H7 (cell line): Measurements from ENCODE around the gene IFT25. TPM values are rescaled to one million over a fixed set of nuclear protein-coding genes. Genes with fewer than 3 reads are reported as not detected.

Experiments
- DNase-seq: peaks from one replicate; pipeline ENCODE4 v3.0.0; 2012
- H3K27me3 ChIP-seq: 2 replicates; pipeline ENCODE4 v1.6.0; 2011; ENCODE audit warnings: mild to moderate bottlenecking, low read length; ENCODE audit not compliant: control insufficient read depth, insufficient read depth
- H3K36me3 ChIP-seq: replicated peaks from 2 replicates; pipeline ENCODE4 v1.5.1; 2011; ENCODE audit warnings: low read length; ENCODE audit not compliant: control insufficient read depth, insufficient read depth
- H3K4me3 ChIP-seq: 2 replicates; pipeline ENCODE4 v1.5.1; 2011; ENCODE audit warnings: low read depth, mild to moderate bottlenecking, control low read depth, low read length, moderate library complexity; ENCODE audit not compliant: insufficient read depth
- total RNA-seq: library from RNA; depleted of rRNA; stranded (reverse); fragments of >200 nt; shearing (Covaris generic); gene quantifications from 2 replicates; pipeline ENCODE4 v1.2.3, GENCODE V29; 2014

IFT25 gene
- total RNA-seq, 1 experiment from 2014 or later, result 25.7 TPM

GRCh38 chr1:53919675-53920066 lies 25.8 kb downstream of the IFT25 start:
- DNase-seq, result no peak
- Histone ChIP-seq H3K27me3 (no peaks in the 10 kb centered on the region), H3K36me3 (peaks cover 2% of the 10 kb centered on the region), H3K4me3 (no peak overlapping the region)

DNA sequence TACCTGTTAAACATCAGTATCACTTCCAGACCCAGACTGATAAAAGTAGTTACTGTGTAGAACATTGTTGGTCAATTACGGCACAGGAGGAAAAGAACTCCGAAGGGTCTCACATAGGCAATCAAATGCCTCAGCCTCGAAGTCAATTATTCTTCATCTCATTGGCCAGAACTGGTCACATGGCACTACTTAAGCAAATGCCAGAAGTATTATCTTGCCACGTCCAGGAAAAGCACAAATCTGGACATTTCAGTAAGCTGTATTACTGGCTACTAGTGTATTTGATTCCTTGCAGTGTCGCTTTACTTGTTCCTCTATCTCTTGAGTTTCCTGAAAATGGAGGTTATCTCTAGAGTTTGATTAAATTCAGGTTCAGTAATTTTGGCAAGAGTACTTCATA lies 27.2 kb downstream of the IFT25 start:
- Histone ChIP-seq H3K36me3 (peaks cover 2% of the 10 kb centered on the region), H3K4me3 (no peak overlapping the region), H3K27me3 (no peaks in the 10 kb centered on the region)
- no peak for DNase-seq

DNA sequence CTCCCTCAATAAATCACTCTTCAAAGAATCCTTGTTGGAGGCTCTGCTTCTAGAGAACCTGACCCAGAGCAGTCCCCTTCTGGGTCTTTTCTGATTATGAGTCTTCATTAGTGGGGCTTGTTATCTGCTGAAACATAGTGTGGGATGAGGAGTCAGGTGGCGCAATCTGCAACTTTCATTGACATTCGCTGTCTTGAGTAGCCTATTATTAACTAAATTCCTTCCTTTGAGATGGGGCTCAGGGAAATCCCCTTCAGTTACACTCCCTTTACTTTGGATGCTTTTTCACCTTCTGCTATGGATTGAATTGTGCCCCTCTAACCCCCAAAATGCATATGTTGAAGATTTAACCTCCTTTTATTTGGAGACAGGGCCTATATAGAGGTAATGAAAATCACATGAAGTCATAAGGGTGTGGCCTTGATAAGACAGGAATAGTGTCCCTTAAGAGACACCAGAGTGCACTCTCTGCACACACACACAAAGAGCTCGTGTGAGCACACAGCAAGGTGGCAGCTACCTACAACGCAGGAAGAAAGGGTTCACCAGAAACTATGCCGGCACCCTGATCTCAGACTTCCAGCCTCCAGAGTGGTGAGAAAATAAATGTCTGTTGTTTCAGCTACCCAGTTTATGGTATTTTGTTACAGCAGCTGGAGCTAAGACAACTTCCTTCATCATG lies 32.0 kb downstream of the IFT25 start:
- DNase-seq, result peak; percentile 54
- Histone ChIP-seq H3K27me3 (no peaks in the 10 kb centered on the region), H3K4me3 (no peak overlapping the region), H3K36me3 (no peaks in the 10 kb centered on the region)

GRCh38 chr1:53911442-53911841 lies 34.1 kb downstream of the IFT25 start:
- no peak for DNase-seq
- no peaks in the 10 kb centered on the region for H3K27me3 ChIP-seq
- H3K4me3 ChIP-seq, result no peak overlapping the region
- H3K36me3 ChIP-seq, result no peaks in the 10 kb centered on the region

- H3K4me3 ChIP-seq, result no peak overlapping the region
- no peak for DNase-seq
- no peaks in the 10 kb centered on the region for H3K27me3 ChIP-seq
- H3K36me3 ChIP-seq, result no peaks in the 10 kb centered on the region
These were observed 35.6 kb downstream of the IFT25 start for GRCh38 chr1:53909946-53910345.

DNA sequence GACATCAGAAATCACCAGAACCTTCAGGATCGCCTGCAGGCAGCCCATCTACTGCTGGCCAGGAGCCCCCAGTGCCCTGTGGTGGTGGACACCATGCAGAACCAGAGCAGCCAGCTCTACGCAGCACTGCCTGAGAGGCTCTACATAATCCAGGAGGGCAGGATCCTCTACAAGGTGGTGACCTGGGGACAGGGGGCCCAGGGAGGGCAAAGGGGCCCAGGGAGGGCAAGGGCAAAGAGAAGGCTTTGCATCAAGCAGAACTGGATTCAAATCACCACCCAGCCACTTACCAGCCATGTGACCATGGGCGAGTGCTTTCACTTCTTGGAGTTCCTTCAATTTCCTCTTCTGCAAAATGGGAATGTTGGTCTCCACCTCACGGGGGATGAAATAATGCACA lies 39.4 kb downstream of the IFT25 start:
- Histone ChIP-seq H3K4me3 (no peak overlapping the region), H3K36me3 (no peaks in the 10 kb centered on the region), H3K27me3 (no peaks in the 10 kb centered on the region)
- no peak for DNase-seq

DNA sequence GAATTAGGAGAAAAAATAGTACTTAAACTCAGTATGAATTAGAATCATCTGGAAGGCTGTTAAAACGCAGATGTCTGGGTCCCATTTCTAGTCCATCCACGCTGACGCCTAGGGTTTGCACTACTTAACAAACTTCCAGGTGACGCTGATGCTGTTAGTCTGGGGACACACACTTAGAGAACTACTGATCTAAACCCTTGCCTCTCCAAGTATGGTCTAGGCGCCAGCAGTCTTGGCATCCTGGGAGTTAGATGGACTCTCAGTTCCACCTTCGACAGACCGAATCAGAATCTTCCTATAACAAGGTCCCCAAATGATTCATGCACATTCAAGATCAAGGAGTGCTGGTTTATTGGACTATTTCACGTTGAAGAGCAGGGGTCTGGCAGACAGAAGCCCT lies 40.0 kb downstream of the IFT25 start:
- no peaks in the 10 kb centered on the region for H3K36me3 ChIP-seq
- no peak for DNase-seq
- no peaks in the 10 kb centered on the region for H3K27me3 ChIP-seq
- no peak overlapping the region for H3K4me3 ChIP-seq

GRCh38 chr1:53902235-53903138 lies 43.0 kb downstream of the IFT25 start:
- H3K27me3 ChIP-seq, result no peaks in the 10 kb centered on the region
- no peaks in the 10 kb centered on the region for H3K36me3 ChIP-seq
- no peak for DNase-seq
- H3K4me3 ChIP-seq, result no peak overlapping the region

- Histone ChIP-seq H3K36me3 (no peaks in the 10 kb centered on the region), H3K27me3 (no peaks in the 10 kb centered on the region), H3K4me3 (no peak overlapping the region)
- no peak for DNase-seq
These were observed 45.8 kb downstream of the IFT25 start for GRCh38 chr1:53899708-53900107.

- Histone ChIP-seq H3K27me3 (no peaks in the 10 kb centered on the region), H3K4me3 (no peak overlapping the region), H3K36me3 (no peaks in the 10 kb centered on the region)
- DNase-seq, result no peak
These were observed 46.3 kb downstream of the IFT25 start for GRCh38 chr1:53899206-53899628.

GRCh38 chr1:53896635-53897229 lies 48.8 kb downstream of the IFT25 start:
- no peaks in the 10 kb centered on the region for H3K27me3 ChIP-seq
- DNase-seq, result no peak
- H3K4me3 ChIP-seq, result no peak overlapping the region
- H3K36me3 ChIP-seq, result no peaks in the 10 kb centered on the region

DNA sequence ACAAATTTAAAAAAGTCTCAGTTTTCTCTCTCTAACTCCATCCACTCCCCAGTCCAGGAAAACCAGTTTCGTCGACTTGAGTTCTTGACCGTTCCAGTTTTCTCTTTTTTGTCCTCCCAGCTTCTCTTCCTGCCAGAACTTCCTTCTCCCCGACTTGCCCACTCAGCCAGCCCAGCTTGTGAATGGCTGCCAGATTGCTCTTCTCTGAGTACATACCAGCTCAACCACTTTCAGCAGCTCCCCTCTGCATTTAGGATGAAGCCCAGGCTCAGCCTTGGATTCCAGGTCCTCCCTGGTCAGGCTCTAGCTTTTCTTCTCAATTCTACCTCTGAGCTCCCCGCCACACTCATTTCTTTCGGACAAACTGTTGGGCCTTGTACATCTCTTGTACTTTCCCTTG lies 50.1 kb downstream of the IFT25 start:
- H3K4me3 ChIP-seq, result no peak overlapping the region
- peaks cover 1% of the 10 kb centered on the region for H3K27me3 ChIP-seq
- no peak for DNase-seq
- H3K36me3 ChIP-seq, result no peaks in the 10 kb centered on the region

DNA sequence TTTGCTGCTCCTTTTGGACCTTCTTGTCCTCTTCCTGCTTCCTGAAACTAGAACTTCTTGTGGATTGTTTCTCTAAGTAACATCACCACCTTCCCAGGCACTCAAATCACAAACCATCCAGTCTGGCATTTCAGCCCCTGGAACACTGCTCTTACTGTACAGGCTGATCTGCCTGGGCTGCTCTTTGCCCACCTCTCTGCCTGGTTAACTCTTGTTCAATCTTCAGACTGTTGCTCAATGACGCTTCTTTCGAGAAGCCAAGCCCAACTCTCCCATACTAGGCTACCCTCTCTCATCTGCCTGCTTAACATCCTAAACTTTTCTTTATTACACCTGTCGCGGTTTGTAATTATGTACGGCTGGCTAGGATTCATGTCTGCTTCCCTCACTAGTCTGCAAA lies 50.9 kb downstream of the IFT25 start:
- Histone ChIP-seq H3K4me3 (no peak overlapping the region), H3K27me3 (peaks cover 3% of the 10 kb centered on the region), H3K36me3 (no peaks in the 10 kb centered on the region)
- no peak for DNase-seq

DNA sequence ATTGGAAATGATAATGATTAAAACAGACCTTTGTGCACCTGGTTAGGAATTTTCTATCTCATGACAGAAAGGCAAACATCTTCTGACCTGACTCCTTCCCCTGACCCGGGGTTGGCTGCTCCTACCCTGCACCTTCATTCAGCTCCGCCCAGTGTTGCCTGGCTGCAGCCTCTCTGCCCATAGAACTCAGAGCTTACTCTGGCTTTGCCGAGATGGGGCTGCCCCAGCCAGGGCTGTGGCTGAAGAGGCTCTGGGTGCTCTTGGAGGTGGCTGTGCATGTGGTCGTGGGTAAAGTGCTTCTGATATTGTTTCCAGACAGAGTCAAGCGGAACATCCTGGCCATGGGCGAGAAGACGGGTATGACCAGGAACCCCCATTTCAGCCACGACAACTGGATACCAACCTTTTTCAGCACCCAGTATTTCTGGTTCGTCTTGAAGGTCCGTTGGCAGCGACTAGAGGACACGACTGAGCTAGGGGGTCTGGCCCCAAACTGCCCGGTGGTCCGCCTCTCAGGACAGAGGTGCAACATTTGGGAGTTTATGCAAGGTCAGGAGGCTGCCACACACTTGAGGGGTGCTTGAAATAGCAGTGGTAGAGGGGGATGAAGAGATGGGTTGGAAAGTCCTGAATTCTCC lies 51.4 kb downstream of the IFT25 start, which contains the start of gene DIO1:
Gene DIO1 (plus strand): TSS at position 189 of the 638 bp plus-strand sequence. CDS start 24 bp downstream, at position 213.
- H3K36me3 ChIP-seq, result no peaks in the 10 kb centered on the region
- peak; percentile 56 for DNase-seq
- H3K4me3 ChIP-seq, result no peak within 1 kb of the TSS
- peaks cover 3% of the 10 kb centered on the region for H3K27me3 ChIP-seq
